ENCODE results near the gene CD22.

DNA sequence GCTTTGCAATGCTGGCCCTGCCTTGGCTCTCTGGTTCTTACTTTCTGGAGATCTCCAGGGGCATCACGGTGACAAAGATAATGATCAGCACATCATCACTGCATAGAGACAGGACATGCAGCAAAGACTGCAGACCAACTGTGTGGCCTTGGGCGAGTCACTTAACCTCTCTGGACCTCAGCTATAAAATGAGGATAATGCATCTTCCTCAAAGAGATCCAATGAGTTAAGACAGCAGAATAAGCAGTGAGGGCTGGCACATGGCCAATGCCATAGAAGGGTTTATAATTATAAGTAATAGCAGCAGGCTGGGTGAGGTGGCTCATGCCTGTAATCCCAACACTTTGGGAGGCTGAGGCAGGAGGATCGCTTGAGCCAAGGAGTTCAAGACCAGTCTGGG, 34.7 kb upstream of the CD22 start:
- TF ChIP-seq, protein P1, sequence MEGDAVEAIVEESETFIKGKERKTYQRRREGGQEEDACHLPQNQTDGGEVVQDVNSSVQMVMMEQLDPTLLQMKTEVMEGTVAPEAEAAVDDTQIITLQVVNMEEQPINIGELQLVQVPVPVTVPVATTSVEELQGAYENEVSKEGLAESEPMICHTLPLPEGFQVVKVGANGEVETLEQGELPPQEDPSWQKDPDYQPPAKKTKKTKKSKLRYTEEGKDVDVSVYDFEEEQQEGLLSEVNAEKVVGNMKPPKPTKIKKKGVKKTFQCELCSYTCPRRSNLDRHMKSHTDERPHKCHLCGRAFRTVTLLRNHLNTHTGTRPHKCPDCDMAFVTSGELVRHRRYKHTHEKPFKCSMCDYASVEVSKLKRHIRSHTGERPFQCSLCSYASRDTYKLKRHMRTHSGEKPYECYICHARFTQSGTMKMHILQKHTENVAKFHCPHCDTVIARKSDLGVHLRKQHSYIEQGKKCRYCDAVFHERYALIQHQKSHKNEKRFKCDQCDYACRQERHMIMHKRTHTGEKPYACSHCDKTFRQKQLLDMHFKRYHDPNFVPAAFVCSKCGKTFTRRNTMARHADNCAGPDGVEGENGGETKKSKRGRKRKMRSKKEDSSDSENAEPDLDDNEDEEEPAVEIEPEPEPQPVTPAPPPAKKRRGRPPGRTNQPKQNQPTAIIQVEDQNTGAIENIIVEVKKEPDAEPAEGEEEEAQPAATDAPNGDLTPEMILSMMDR (IDR thresholded peaks at IDR 0.05): no peak
- TF ChIP-seq POLR2AphosphoS5 (IDR thresholded peaks at IDR 0.05) (no peak), POLR2A (IDR thresholded peaks at IDR 0.05) (no peak)

Data from upper lobe of left lung (tissue), 4 donors.